ENCODE results near the gene MRGPRE.

GRCh38 chr11:3217818-3218482, 14.3 kb downstream of the MRGPRE start:
- TF ChIP-seq CTCF (IDR thresholded peaks at IDR 0.05; ENCODE audit: insufficient read depth, low read length): no peak
- TF ChIP-seq REST (IDR thresholded peaks at IDR 0.05; ENCODE audit: insufficient replicate concordance, low read depth): no peak
